ENCODE data around the gene TSC22D4. TPM values are rescaled to one million over a fixed set of nuclear protein-coding genes. Genes with fewer than 3 reads are reported as not detected.

The TSC22D4 gene
- total and polyA plus RNA-seq, 9 of the 15 experiments (the other 6 are each of a cell fraction or from before 2014, with no cell fraction given), result 0.37 to 107 (median 28.7) TPM

DNA sequence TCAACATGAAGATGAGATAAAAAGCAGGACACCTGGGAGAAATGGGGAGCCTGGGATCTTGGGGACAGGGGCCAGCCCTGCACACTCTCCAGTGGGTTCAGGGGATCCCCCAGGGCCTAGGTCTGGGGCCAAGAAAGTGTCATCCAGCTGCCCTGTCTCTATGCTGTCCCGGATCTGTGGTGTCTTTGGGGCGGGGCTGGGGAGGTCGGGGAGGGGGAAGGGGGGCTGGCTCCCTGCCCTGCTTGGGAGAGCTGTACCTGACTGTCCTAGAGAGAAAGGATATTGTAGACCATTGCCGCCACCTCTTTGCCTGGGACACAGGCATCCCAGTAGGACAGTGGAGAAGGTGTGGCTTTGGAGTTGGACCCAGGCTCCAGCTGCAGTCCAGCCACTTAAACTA lies 8.0 kb downstream of the TSC22D4 start:
- Histone ChIP-seq H4K20me1 (replicated peaks; ENCODE audit: control insufficient read depth, insufficient read depth, low read length) (peaks cover 14% of the 10 kb centered on the region), H3K36me3 (ENCODE audit: control insufficient read depth, insufficient read depth, low read length) (peaks cover 78% of the 10 kb centered on the region), H3K4me1 (replicated peaks in 1 of 2; ENCODE audit: control insufficient read depth in 2 of 2, insufficient read depth in 2 of 2, low read length in 2 of 2) (peaks cover 28 to 63% of the 10 kb centered on the region in 2 experiments), H3K79me2 (ENCODE audit: control insufficient read depth, insufficient read depth, low read length) (peaks cover 29% of the 10 kb centered on the region), H3K4me3 (no peak overlapping the region), H2AFZ (ENCODE audit: low read depth, low read length) (no peak overlapping the region), H3K9me3 (replicated peaks; ENCODE audit: control insufficient read depth, insufficient read depth, low read depth, low read length) (no peaks in the 10 kb centered on the region), H3K9ac (ENCODE audit: insufficient read depth in 1 of 2, low read depth in 2 of 2, low read length in 2 of 2) (peak overlapping the region in 1 of 2 experiments; percentile 40; a peak in 1 of 4 replicates), H3K4me2 (ENCODE audit: insufficient read depth, low read length) (no peak overlapping the region), H3K27ac (ENCODE audit: extremely low read depth, low read depth, low read length) (no peak overlapping the region), H3K9me1 (ENCODE audit: control insufficient read depth, insufficient read depth, low read length) (peaks cover 6% of the 10 kb centered on the region), H3K27me3 (ENCODE audit: control insufficient read depth in 2 of 2, insufficient read depth in 2 of 2, low read length in 2 of 2) (no peaks in the 10 kb centered on the region)
- in situ Hi-C loops (cut with MboI) (loop anchor here (25.0 kb wide), 1 partner anchor 91 kb away; the partner anchor contains the start of gene SAP25), intact Hi-C loops (cut with micrococcal nuclease) (loop anchor here (2.0 kb wide), 1 partner anchor 254 kb away; no protein-coding TSS in a partner anchor)
- no TSS peak for BruUV-seq (replicated peaks)
- 33% methylated on average over 1 of the region's 4 CpGs for WGBS (ENCODE audit: insufficient coverage, low coverage, missing lambda C conversion rate)
- ChIA-PET CTCF (ENCODE audit: low intra/inter-chr PET ratio) (interaction anchor here (1.7 to 2.2 kb wide), 2 partner anchors 9 to 254 kb away, joined by 5 to 7 read pairs; partner anchors contain the start of gene TSC22D4), POLR2A (interaction anchor here (0.6 kb wide), 1 partner anchor 108 kb away, joined by 3 read pairs; no protein-coding TSS in a partner anchor)
- peak in 1 of 4 experiments; percentile 25 for DNase-seq (ENCODE audit: extremely low read depth in 1 of 4, low spot score in 3 of 4)
- no peak for FAIRE-seq
- no peak for ATAC-seq
- TF ChIP-seq GABPA (tag; conservative IDR thresholded peaks at IDR 0.05; ENCODE audit: low read depth), result no peak
- no peak for TF ChIP-seq HNRNPUL1 (IDR thresholded peaks at IDR 0.05; ENCODE audit: low read length)
- no peak for TF ChIP-seq CBFB (CRISPR knock-in tag; IDR thresholded peaks at IDR 0.05)
- no peak for TF ChIP-seq FOXK1 (CRISPR knock-in tag; IDR thresholded peaks at IDR 0.05; ENCODE audit: borderline replicate concordance)
- no peak for TF ChIP-seq ZBTB17 (CRISPR knock-in tag; IDR thresholded peaks at IDR 0.05)
- TF ChIP-seq CTBP1 (IDR thresholded peaks at IDR 0.05; ENCODE audit: borderline replicate concordance), result no peak
- no peak for TF ChIP-seq NR1H2 (CRISPR knock-in tag; IDR thresholded peaks at IDR 0.05)
- no peak for TF ChIP-seq ZNF445 (CRISPR knock-in tag; IDR thresholded peaks at IDR 0.05; ENCODE audit: low read depth)
- TF ChIP-seq ZNF23 (CRISPR knock-in tag; IDR thresholded peaks at IDR 0.05), result no peak
- no peak for TF ChIP-seq TAF7 (tag; IDR thresholded peaks at IDR 0.05)
- no peak for TF ChIP-seq IFI16 (CRISPR knock-in tag; IDR thresholded peaks at IDR 0.05)
- TF ChIP-seq HLTF (IDR thresholded peaks at IDR 0.05), result no peak
- TF ChIP-seq FOXA1 (IDR thresholded peaks at IDR 0.05; ENCODE audit: borderline replicate concordance), result no peak
- TF ChIP-seq CREB1 (IDR thresholded peaks at IDR 0.05), result no peak
- no peak for TF ChIP-seq CREB1 (CRISPR knock-in tag; IDR thresholded peaks at IDR 0.05)
- TF ChIP-seq ZNF318 (IDR thresholded peaks at IDR 0.05; ENCODE audit: borderline replicate concordance in 1 of 2, low read depth in 1 of 2), result no peak

Data from K562 (cell line).